Activated B cell treated with CpG ODN at 0.5 μM for 24 hours (primary cell): ENCODE results near the gene ZNF33B. TPM values are rescaled to one million over a fixed set of nuclear protein-coding genes. Genes with fewer than 3 reads are reported as not detected.

ENCODE experiments used
- ATAC-seq: fragments of 200-7000 bp; cut with Tn5 transposase; one replicate; pipeline ENCODE4 v1.10.0; 2021; ENCODE audit warnings: low read depth, mild to moderate bottlenecking, moderate library complexity
- CTCF ChIA-PET: fragments of 350-600 bp; sonication (Branson Sonifier 250); formaldehyde crosslinking; loops from one replicate; lab custom pipeline; 2021; ENCODE audit warnings: antibody characterized with exemption; lab: Charles Lee
- POLR2A ChIA-PET: fragments of 350-600 bp; sonication (Branson Sonifier 250); formaldehyde crosslinking; loops from one replicate; lab custom pipeline; 2021; ENCODE audit warnings: antibody characterized with exemption; lab: Charles Lee
- DNase-seq: peaks from one replicate; pipeline ENCODE4 v3.0.0; 2022
- H3K27ac Mint-ChIP-seq: one replicate; pipeline ENCODE4 v1.8.0; 2020; ENCODE audit warnings: mixed read lengths
- H3K27me3 Mint-ChIP-seq: one replicate; pipeline ENCODE4 v1.8.0; 2021; ENCODE audit warnings: mixed read lengths
- H3K36me3 Mint-ChIP-seq: one replicate; pipeline ENCODE4 v1.8.0; 2021; ENCODE audit warnings: low read depth, mixed read lengths
- H3K4me1 Mint-ChIP-seq: one replicate; pipeline ENCODE4 v1.8.0; 2021; ENCODE audit warnings: mixed read lengths
- H3K4me3 Mint-ChIP-seq: one replicate; pipeline ENCODE4 v1.8.0; 2020; ENCODE audit warnings: mild to moderate bottlenecking, mixed read lengths
- H3K9me3 Mint-ChIP-seq: one replicate; pipeline ENCODE4 v1.8.0; 2020; ENCODE audit warnings: mixed read lengths
- intact Hi-C: fragments of 100-400 bp; cut with micrococcal nuclease; formaldehyde crosslinking; loops from one replicate; pipeline ENCODE4 v1.15.1; 2024
- total RNA-seq: library from RNA; stranded (reverse); gene quantifications from 2 replicates; pipeline ENCODE4 v1.2.3, GENCODE V29; 2022
- TF ChIP-seq, protein P1 (sequence below): fragments of 200-600 bp; IDR thresholded peaks from one replicate; pipeline ENCODE4 v1.8.0; 2022; ENCODE audit warnings: antibody characterized with exemption, mild to moderate bottlenecking

Gene ZNF33B
- total RNA-seq, 1 donor from 2014 or later: 31.0 TPM

DNA sequence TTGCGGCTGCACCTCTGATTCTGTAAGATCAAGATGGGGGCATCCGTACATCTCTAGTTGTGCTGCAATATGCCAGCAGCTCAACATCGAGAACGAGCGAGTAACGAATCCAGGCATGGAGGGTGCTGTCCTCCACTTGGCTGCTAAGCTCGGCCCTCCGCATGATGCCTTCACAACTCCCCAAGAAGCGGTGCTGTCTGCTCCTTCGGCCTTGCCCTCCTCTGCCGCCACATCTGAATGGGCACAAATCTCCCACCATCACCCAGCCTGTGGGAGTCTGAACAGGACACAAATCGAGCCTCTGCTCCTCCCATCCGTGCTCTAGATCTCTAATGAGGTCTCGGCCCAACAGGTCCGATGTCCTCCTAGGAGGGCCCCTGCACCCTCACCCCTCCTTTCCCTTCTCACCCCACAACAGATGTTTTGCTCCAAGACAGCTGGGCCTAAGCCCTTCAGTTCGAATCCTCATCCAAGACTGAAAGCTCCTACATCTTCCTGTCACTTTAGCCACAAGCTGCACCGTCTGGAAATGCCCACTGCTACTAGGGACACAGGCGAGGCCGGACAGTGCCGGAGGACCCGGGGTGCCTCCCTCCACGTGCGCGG is 86.7 kb downstream of the ZNF33B start:
- Mint-ChIP-seq H3K9me3 (peaks cover 2% of the 10 kb centered on the region), H3K36me3 (peaks cover 46% of the 10 kb centered on the region), H3K4me1 (peaks cover 41% of the 10 kb centered on the region), H3K27me3 (no peaks in the 10 kb centered on the region), H3K27ac (peak overlapping the region; percentile 89), H3K4me3 (peak overlapping the region; percentile 96)
- intact Hi-C loops: loop anchor here (1.0 to 2.0 kb wide), 10 partner anchors 87 to 1097 kb away; partner anchors contain the start of genes BMS1, CSGALNACT2, HNRNPF and ZNF239
- no peak for ATAC-seq
- DNase-seq: no peak
- ChIA-PET POLR2A (interaction anchor here (1.0 kb wide), 1 partner anchor 232 kb away, joined by 6 read pairs; the partner anchor contains the start of gene BMS1), CTCF (no interaction called here)
- TF ChIP-seq, protein P1, sequence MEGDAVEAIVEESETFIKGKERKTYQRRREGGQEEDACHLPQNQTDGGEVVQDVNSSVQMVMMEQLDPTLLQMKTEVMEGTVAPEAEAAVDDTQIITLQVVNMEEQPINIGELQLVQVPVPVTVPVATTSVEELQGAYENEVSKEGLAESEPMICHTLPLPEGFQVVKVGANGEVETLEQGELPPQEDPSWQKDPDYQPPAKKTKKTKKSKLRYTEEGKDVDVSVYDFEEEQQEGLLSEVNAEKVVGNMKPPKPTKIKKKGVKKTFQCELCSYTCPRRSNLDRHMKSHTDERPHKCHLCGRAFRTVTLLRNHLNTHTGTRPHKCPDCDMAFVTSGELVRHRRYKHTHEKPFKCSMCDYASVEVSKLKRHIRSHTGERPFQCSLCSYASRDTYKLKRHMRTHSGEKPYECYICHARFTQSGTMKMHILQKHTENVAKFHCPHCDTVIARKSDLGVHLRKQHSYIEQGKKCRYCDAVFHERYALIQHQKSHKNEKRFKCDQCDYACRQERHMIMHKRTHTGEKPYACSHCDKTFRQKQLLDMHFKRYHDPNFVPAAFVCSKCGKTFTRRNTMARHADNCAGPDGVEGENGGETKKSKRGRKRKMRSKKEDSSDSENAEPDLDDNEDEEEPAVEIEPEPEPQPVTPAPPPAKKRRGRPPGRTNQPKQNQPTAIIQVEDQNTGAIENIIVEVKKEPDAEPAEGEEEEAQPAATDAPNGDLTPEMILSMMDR: no peak

DNA sequence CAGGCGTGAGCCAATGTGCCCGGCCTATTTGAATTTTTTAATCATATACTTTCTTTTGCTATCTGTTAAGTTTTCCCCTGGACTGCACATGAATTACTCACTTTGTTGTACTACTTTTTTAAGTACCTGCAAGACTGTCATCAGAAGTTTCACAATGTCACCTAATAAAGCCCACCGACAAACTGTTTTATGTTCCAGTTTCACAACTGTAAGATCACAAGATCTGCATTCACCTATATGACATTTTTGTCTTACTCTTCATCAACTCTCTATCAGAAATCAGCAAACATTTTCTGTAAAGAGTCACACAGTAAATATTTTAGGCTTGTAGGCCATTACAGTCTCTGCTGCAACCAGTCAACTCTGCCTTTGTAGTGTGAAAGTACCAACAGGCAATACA is 88.5 kb downstream of the ZNF33B start:
- TF ChIP-seq, protein P1: no peak
- ChIA-PET POLR2A (no interaction called here), CTCF (no interaction called here)
- Mint-ChIP-seq H3K27me3 (no peaks in the 10 kb centered on the region), H3K4me3 (no peak overlapping the region), H3K4me1 (peaks cover 43% of the 10 kb centered on the region), H3K36me3 (peaks cover 54% of the 10 kb centered on the region), H3K9me3 (peaks cover 10% of the 10 kb centered on the region), H3K27ac (no peak overlapping the region)
- DNase-seq (no peak), ATAC-seq (no peak)
- intact Hi-C loops: no loop called here

DNA sequence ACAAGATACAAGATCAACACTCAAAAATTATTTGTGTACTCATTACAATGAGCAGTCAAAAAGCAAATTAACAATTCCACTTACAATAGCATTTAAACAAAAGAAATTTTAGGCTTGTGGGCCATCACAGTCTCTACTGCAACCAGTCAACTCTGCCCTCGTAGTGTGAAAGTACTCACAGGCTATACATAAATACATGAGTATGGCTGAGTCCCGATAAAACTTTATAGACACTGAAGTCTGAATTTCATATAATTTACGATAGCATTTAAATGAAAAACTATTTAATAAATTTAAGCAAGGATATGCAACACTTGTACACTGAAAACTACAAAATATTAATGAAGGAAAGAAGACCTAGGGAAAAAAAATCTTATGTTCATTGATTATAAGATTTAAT is 90.1 kb downstream of the ZNF33B start:
- POLR2A ChIA-PET: no interaction called here
- intact Hi-C loops: no loop called here
- ATAC-seq (no peak), DNase-seq (no peak)
- Mint-ChIP-seq H3K4me1 (peaks cover 40% of the 10 kb centered on the region), H3K27ac (no peak overlapping the region), H3K9me3 (peaks cover 16% of the 10 kb centered on the region), H3K27me3 (no peaks in the 10 kb centered on the region), H3K36me3 (peaks cover 70% of the 10 kb centered on the region), H3K4me3 (no peak overlapping the region)
- CTCF ChIA-PET: no interaction called here
- TF ChIP-seq, protein P1: no peak

DNA sequence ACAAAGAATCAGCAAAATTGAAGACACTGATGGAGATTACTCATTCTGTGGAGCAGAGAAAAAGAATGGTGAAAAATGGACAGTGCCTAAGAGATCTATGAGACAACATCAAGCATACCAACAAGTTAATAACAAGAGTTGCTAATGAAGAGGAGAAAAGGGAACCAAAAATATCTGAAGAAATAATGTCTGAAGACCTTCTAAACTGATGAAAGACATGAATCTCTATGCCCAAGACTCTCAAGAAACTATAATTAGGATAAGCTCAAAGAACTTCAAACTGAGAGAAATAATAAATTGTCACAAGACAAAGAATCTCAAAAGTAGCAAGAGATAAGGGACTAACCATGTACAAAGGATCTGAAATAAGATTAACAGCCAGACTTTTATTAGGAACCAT is 93.4 kb downstream of the ZNF33B start:
- Mint-ChIP-seq H3K4me1 (peaks cover 13% of the 10 kb centered on the region), H3K9me3 (peaks cover 30% of the 10 kb centered on the region), H3K27ac (no peak overlapping the region), H3K36me3 (peaks cover 78% of the 10 kb centered on the region), H3K27me3 (no peaks in the 10 kb centered on the region), H3K4me3 (no peak overlapping the region)
- TF ChIP-seq, protein P1: no peak
- intact Hi-C loops: no loop called here
- no peak for ATAC-seq
- no peak for DNase-seq
- CTCF ChIA-PET: no interaction called here
- POLR2A ChIA-PET: no interaction called here

DNA sequence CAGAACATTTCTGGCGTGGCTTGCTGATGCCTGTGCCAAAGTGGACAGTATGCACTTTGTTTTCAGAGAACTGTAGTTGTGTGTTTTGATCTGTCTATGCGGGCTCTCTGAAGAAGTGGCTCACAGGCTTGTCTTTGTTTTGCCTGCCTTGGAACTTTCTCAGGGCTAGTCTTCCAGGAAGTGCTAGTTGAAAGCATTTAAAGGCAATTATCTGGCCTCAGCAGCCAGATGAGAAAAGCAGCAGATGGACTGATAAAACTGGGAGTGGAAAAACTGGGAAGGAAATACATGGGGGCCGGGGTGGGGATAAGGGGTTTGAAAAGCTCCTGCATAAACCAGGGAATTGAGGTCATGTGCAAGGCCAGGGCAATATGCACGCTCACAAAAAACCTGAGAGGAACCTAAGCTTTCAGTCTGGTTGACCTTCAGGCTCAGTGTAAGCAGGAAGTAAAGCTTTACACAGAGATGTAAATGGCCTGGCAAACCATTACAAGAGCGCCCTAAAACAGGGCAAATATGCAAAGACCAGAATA is 94.5 kb downstream of the ZNF33B start:
- Mint-ChIP-seq H3K27ac (no peak overlapping the region), H3K27me3 (no peaks in the 10 kb centered on the region), H3K9me3 (peaks cover 30% of the 10 kb centered on the region), H3K4me1 (peaks cover 13% of the 10 kb centered on the region), H3K4me3 (no peak overlapping the region), H3K36me3 (peaks cover 77% of the 10 kb centered on the region)
- ChIA-PET CTCF (no interaction called here), POLR2A (no interaction called here)
- no peak for ATAC-seq
- TF ChIP-seq, protein P1: no peak
- no peak for DNase-seq
- intact Hi-C loops: no loop called here

Other genes starting within 250 kb of the ZNF33B start
- 24.6 and 25.1 TPM in 2 replicates for gene BMS1, start 144.2 kb upstream of the ZNF33B start, total RNA-seq